ENCODE measurements around the gene SEC61G.

DNA sequence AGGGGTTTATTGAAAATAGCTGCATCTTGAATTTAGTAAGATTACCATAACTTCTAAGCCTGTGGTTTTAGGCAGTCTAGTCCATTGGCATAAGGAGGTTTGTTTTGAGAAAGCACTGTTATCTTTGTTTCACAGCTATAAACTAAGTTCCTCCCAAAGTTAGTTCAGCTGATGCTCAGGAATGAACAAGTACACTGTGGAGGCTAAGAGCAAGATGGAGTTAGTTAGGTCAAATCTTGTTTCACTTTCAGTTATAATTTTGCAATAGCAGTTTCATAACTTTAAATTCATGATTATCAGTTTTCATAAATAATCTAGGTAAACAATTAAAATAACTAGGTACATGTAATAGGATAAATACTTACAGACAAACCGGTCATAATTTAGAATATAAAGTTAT, 15.4 kb downstream of the SEC61G start:
- TF ChIP-seq, protein P1, sequence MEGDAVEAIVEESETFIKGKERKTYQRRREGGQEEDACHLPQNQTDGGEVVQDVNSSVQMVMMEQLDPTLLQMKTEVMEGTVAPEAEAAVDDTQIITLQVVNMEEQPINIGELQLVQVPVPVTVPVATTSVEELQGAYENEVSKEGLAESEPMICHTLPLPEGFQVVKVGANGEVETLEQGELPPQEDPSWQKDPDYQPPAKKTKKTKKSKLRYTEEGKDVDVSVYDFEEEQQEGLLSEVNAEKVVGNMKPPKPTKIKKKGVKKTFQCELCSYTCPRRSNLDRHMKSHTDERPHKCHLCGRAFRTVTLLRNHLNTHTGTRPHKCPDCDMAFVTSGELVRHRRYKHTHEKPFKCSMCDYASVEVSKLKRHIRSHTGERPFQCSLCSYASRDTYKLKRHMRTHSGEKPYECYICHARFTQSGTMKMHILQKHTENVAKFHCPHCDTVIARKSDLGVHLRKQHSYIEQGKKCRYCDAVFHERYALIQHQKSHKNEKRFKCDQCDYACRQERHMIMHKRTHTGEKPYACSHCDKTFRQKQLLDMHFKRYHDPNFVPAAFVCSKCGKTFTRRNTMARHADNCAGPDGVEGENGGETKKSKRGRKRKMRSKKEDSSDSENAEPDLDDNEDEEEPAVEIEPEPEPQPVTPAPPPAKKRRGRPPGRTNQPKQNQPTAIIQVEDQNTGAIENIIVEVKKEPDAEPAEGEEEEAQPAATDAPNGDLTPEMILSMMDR (IDR thresholded peaks at IDR 0.05) = no peak
- TF ChIP-seq EZH2 (IDR thresholded peaks at IDR 0.05; ENCODE audit: borderline replicate concordance, insufficient read depth, low read depth, low read length, poor library complexity, severe bottlenecking) = no peak
